Measurements from ENCODE around the gene YIPF1.
"Not testable (repeated sequence)": the region's sequence is repeated elsewhere in the genome, so short reads cannot be mapped to it uniquely, and the experiment has no call there.

Gene YIPF1

GRCh38 chr1:53895421-53895820 lies 5.8 kb upstream of the YIPF1 start:
- in situ Hi-C loops (cut with HindIII; ENCODE audit: low sequenced_read_pairs) = no loop called here

- in situ Hi-C loops (cut with HindIII; ENCODE audit: low sequenced_read_pairs) = no loop called here
Observed at GRCh38 chr1:53894644-53895043, 5.0 kb upstream of the YIPF1 start.

- in situ Hi-C loops (cut with HindIII; ENCODE audit: low sequenced_read_pairs) = no loop called here
Observed at GRCh38 chr1:53893999-53894636, 4.5 kb upstream of the YIPF1 start, which contains the start of gene DIO1. DIO1 (plus strand) TSS chr1:53894187; CDS start chr1:53894211, 24 bp downstream.

- in situ Hi-C loops (cut with HindIII; ENCODE audit: low sequenced_read_pairs) = no loop called here
Observed at GRCh38 chr1:53892911-53893310, 3.3 kb upstream of the YIPF1 start.

- in situ Hi-C loops (cut with HindIII; ENCODE audit: low sequenced_read_pairs) = no loop called here
Observed at GRCh38 chr1:53891678-53892077, 2.1 kb upstream of the YIPF1 start.

GRCh38 chr1:53891018-53891417 lies 1.4 kb upstream of the YIPF1 start:
- in situ Hi-C loops (cut with HindIII; ENCODE audit: low sequenced_read_pairs) = no loop called here

- in situ Hi-C loops (cut with HindIII; ENCODE audit: low sequenced_read_pairs) = no loop called here
Observed at GRCh38 chr1:53890522-53890941, 935 bp upstream of the YIPF1 start.

GRCh38 chr1:53888681-53889080 lies 916 bp downstream of the YIPF1 start:
- in situ Hi-C loops (cut with HindIII; ENCODE audit: low sequenced_read_pairs) = no loop called here

- in situ Hi-C loops (cut with HindIII; ENCODE audit: low sequenced_read_pairs) = loop anchor here (5.0 kb wide), 1 partner anchor 59 kb away; no protein-coding TSS in a partner anchor
Observed at GRCh38 chr1:53883600-53883999, 6.0 kb downstream of the YIPF1 start.

GRCh38 chr1:53881853-53882252 lies 7.7 kb downstream of the YIPF1 start:
- in situ Hi-C loops (cut with HindIII; ENCODE audit: low sequenced_read_pairs) = loop anchor here (5.0 kb wide), 1 partner anchor 60 kb away; no protein-coding TSS in a partner anchor

- in situ Hi-C loops (cut with HindIII; ENCODE audit: low sequenced_read_pairs) = no loop called here
Observed at GRCh38 chr1:53878492-53879105, 11.0 kb downstream of the YIPF1 start.

GRCh38 chr1:53875150-53875549 lies 14.4 kb downstream of the YIPF1 start:
- in situ Hi-C loops (cut with HindIII; ENCODE audit: low sequenced_read_pairs) = not testable (repeated sequence)

GRCh38 chr1:53871773-53872484 lies 17.7 kb downstream of the YIPF1 start:
- in situ Hi-C loops (cut with HindIII; ENCODE audit: low sequenced_read_pairs) = no loop called here

- in situ Hi-C loops (cut with HindIII; ENCODE audit: low sequenced_read_pairs) = no loop called here
Observed at GRCh38 chr1:53871221-53871620, 18.4 kb downstream of the YIPF1 start.

GRCh38 chr1:53869454-53870117 lies 20.0 kb downstream of the YIPF1 start:
- in situ Hi-C loops (cut with HindIII; ENCODE audit: low sequenced_read_pairs) = loop anchor here (5.0 kb wide), 1 partner anchor 103 kb away; no protein-coding TSS in a partner anchor

- in situ Hi-C loops (cut with HindIII; ENCODE audit: low sequenced_read_pairs) = loop anchor here (5.0 kb wide), 1 partner anchor 104 kb away; no protein-coding TSS in a partner anchor
Observed at GRCh38 chr1:53868565-53868964, 21.0 kb downstream of the YIPF1 start.

- in situ Hi-C loops (cut with HindIII; ENCODE audit: low sequenced_read_pairs) = no loop called here
Observed at GRCh38 chr1:53862507-53862906, 27.1 kb downstream of the YIPF1 start.

- in situ Hi-C loops (cut with HindIII; ENCODE audit: low sequenced_read_pairs) = no loop called here
Observed at GRCh38 chr1:53860967-53861411, 28.6 kb downstream of the YIPF1 start.

- in situ Hi-C loops (cut with HindIII; ENCODE audit: low sequenced_read_pairs) = no loop called here
Observed at GRCh38 chr1:53851571-53852285, 37.9 kb downstream of the YIPF1 start.

- in situ Hi-C loops (cut with HindIII; ENCODE audit: low sequenced_read_pairs) = no loop called here
Observed at GRCh38 chr1:53850082-53850673, 39.4 kb downstream of the YIPF1 start.

Measured in endothelial cell of hepatic sinusoid (primary cell).